MM.1S (cell line): ENCODE data around the gene TBC1D13.

Experiments used
- DNase-seq: peaks from one replicate; pipeline ENCODE4 v3.0.0-alpha.2; 2015
- H2AFZ ChIP-seq: fragments of 300-600 bp; sonication (generic); 2 replicates; pipeline ENCODE4 v1.6.0; 2016; ENCODE audit warnings: antibody characterized with exemption, low read length
- H3F3A ChIP-seq: fragments of 300-600 bp; sonication (generic); 2 replicates; pipeline ENCODE4 v1.6.1; 2016; ENCODE audit warnings: mild to moderate bottlenecking, antibody characterized with exemption, low read length, moderate library complexity, mixed read lengths; ENCODE audit not compliant: insufficient read depth
- H3K27ac ChIP-seq: fragments of 300-600 bp; sonication (generic); 2 replicates; pipeline ENCODE4 v1.5.1; 2016; ENCODE audit warnings: mild to moderate bottlenecking, low read length
- H3K27me3 ChIP-seq: fragments of 300-600 bp; sonication (generic); replicated peaks from 2 replicates; pipeline ENCODE4 v1.6.0; 2016; ENCODE audit warnings: low read length; ENCODE audit not compliant: insufficient read depth
- H3K36me3 ChIP-seq: fragments of 300-600 bp; sonication (generic); replicated peaks from 2 replicates; pipeline ENCODE4 v1.6.1; 2016; ENCODE audit warnings: mild to moderate bottlenecking, low read length, mixed read lengths; ENCODE audit not compliant: insufficient read depth
- H3K4me1 ChIP-seq: fragments of 300-600 bp; sonication (generic); 2 replicates; pipeline ENCODE4 v1.6.1; 2016; ENCODE audit warnings: low read length, mixed read lengths
- H3K4me2 ChIP-seq: fragments of 300-600 bp; sonication (generic); 2 replicates; pipeline ENCODE4 v1.6.0; 2016; ENCODE audit warnings: low read depth, low read length
- H3K4me3 ChIP-seq: fragments of 300-600 bp; sonication (generic); 2 replicates; pipeline ENCODE4 v1.5.1; 2016; ENCODE audit warnings: low read length, mixed read lengths
- H3K79me2 ChIP-seq: fragments of 300-600 bp; sonication (generic); 2 replicates; pipeline ENCODE4 v1.6.1; 2016; ENCODE audit warnings: mixed run types, low read length, mixed read lengths
- H3K9ac ChIP-seq: fragments of 300-600 bp; sonication (generic); 2 replicates; pipeline ENCODE4 v1.6.1; 2016; ENCODE audit warnings: low read length, mixed read lengths
- H3K9me2 ChIP-seq: fragments of 300-600 bp; sonication (generic); replicated peaks from 2 replicates; pipeline ENCODE4 v1.6.1; 2016; ENCODE audit warnings: mild to moderate bottlenecking, low read length, mixed read lengths; ENCODE audit not compliant: insufficient read depth
- H3K9me3 ChIP-seq: fragments of 300-600 bp; sonication (generic); replicated peaks from 2 replicates; pipeline ENCODE4 v1.6.1; 2016; ENCODE audit warnings: mild to moderate bottlenecking, low read length, mixed read lengths; ENCODE audit not compliant: insufficient read depth
- H4K20me1 ChIP-seq: fragments of 300-600 bp; sonication (generic); 2 replicates; pipeline ENCODE4 v1.6.1; 2016; ENCODE audit warnings: mild to moderate bottlenecking, low read length, moderate library complexity, mixed read lengths; ENCODE audit not compliant: insufficient read depth
- CTCF ChIP-seq: fragments of 300-600 bp; sonication (generic); IDR thresholded peaks from 2 replicates; pipeline ENCODE4 v1.5.1; 2016; ENCODE audit warnings: antibody characterized with exemption, low read length, mixed read lengths
- EZH2 ChIP-seq: fragments of 300-600 bp; sonication (generic); optimal IDR thresholded peaks from 2 replicates; pipeline ENCODE3; 2017; ENCODE audit warnings: low read depth, mild to moderate bottlenecking, antibody characterized with exemption, low read length, mixed read lengths
- EZH2phosphoT487 ChIP-seq: fragments of 300-600 bp; sonication (generic); IDR thresholded peaks from 2 replicates; pipeline ENCODE4 v1.6.1; 2018; ENCODE audit warnings: antibody characterized with exemption, low read length

Gene TBC1D13

GRCh38 chr9:128757602-128758001 is 29.5 kb upstream of the TBC1D13 start:
- H3K4me2 ChIP-seq: no peak overlapping the region
- H3K9ac ChIP-seq: no peak overlapping the region
- H3F3A ChIP-seq: no peaks in the 10 kb centered on the region
- no peaks in the 10 kb centered on the region for H3K27me3 ChIP-seq
- TF ChIP-seq EZH2: no peak
- no peak for TF ChIP-seq EZH2phosphoT487
- TF ChIP-seq CTCF: no peak
- H3K9me3 ChIP-seq: no peaks in the 10 kb centered on the region
- H3K79me2 ChIP-seq: no peaks in the 10 kb centered on the region
- no peaks in the 10 kb centered on the region for H3K4me1 ChIP-seq
- no peak overlapping the region for H3K4me3 ChIP-seq
- H3K36me3 ChIP-seq: no peaks in the 10 kb centered on the region
- H4K20me1 ChIP-seq: no peaks in the 10 kb centered on the region
- no peak overlapping the region for H2AFZ ChIP-seq
- H3K9me2 ChIP-seq: no peaks in the 10 kb centered on the region
- no peak overlapping the region for H3K27ac ChIP-seq
- no peak for DNase-seq

- Histone ChIP-seq H3K27ac (no peak overlapping the region), H3K9me2 (no peaks in the 10 kb centered on the region), H3K27me3 (no peaks in the 10 kb centered on the region), H3K9ac (no peak overlapping the region), H3K36me3 (no peaks in the 10 kb centered on the region), H3K4me1 (no peaks in the 10 kb centered on the region), H3K4me2 (no peak overlapping the region), H3F3A (no peaks in the 10 kb centered on the region), H3K4me3 (no peak overlapping the region), H2AFZ (no peak overlapping the region), H3K79me2 (no peaks in the 10 kb centered on the region), H3K9me3 (no peaks in the 10 kb centered on the region), H4K20me1 (no peaks in the 10 kb centered on the region)
- no peak for TF ChIP-seq EZH2phosphoT487
- TF ChIP-seq EZH2: no peak
- no peak for TF ChIP-seq CTCF
- no peak for DNase-seq
Measured at GRCh38 chr9:128762671-128763449, 24.2 kb upstream of the TBC1D13 start.

- Histone ChIP-seq H4K20me1 (no peaks in the 10 kb centered on the region), H3K9ac (no peak overlapping the region), H3K27ac (no peak overlapping the region)
Measured at GRCh38 chr9:128764361-128764760, 22.7 kb upstream of the TBC1D13 start.

More at GRCh38 chr9:128764361-128764760, 22.7 kb upstream of the TBC1D13 start:
- Histone ChIP-seq H3K9me3 (no peaks in the 10 kb centered on the region), H3K36me3 (no peaks in the 10 kb centered on the region), H3F3A (no peaks in the 10 kb centered on the region), H3K4me3 (no peak overlapping the region), H3K9me2 (no peaks in the 10 kb centered on the region), H3K4me1 (no peaks in the 10 kb centered on the region), H2AFZ (no peak overlapping the region), H3K27me3 (no peaks in the 10 kb centered on the region), H3K4me2 (no peak overlapping the region), H3K79me2 (no peaks in the 10 kb centered on the region)
- TF ChIP-seq CTCF (no peak), EZH2phosphoT487 (no peak), EZH2 (no peak)
- DNase-seq: no peak
